Measurements from ENCODE around the gene ALB.

The ALB gene

GRCh38 chr4:73452953-73453700 lies 49.0 kb downstream of the ALB start:
- no peak for DNase-seq

GRCh38 chr4:73453701-73454005 lies 49.6 kb downstream of the ALB start:
- DNase-seq: no peak

GRCh38 chr4:73454920-73455319 lies 50.8 kb downstream of the ALB start:
- DNase-seq: no peak

GRCh38 chr4:73456177-73457022 lies 52.3 kb downstream of the ALB start:
- no peak for DNase-seq

- DNase-seq: no peak
Observed at GRCh38 chr4:73458184-73459047, 54.3 kb downstream of the ALB start.

- no peak for DNase-seq
Observed at GRCh38 chr4:73459048-73459421, 54.9 kb downstream of the ALB start.

- DNase-seq: no peak
Observed at GRCh38 chr4:73460913-73461522, 56.9 kb downstream of the ALB start.

- DNase-seq: no peak
Observed at GRCh38 chr4:73468170-73468569, 64.1 kb downstream of the ALB start.

GRCh38 chr4:73470728-73471127 lies 66.6 kb downstream of the ALB start:
- no peak for DNase-seq
